Activated CD8-positive, alpha-beta memory T cell treated with anti-CD3 and anti-CD28 coated beads for 24 hours (primary cell): ENCODE measurements around the gene LAG3.

Source experiments
- DNase-seq: peaks from one replicate; pipeline ENCODE4 v3.0.0-alpha.2; 2020

Gene LAG3

GRCh38 chr12:6791931-6792520 lies 19.7 kb downstream of the LAG3 start:
- DNase-seq, result no peak

DNA sequence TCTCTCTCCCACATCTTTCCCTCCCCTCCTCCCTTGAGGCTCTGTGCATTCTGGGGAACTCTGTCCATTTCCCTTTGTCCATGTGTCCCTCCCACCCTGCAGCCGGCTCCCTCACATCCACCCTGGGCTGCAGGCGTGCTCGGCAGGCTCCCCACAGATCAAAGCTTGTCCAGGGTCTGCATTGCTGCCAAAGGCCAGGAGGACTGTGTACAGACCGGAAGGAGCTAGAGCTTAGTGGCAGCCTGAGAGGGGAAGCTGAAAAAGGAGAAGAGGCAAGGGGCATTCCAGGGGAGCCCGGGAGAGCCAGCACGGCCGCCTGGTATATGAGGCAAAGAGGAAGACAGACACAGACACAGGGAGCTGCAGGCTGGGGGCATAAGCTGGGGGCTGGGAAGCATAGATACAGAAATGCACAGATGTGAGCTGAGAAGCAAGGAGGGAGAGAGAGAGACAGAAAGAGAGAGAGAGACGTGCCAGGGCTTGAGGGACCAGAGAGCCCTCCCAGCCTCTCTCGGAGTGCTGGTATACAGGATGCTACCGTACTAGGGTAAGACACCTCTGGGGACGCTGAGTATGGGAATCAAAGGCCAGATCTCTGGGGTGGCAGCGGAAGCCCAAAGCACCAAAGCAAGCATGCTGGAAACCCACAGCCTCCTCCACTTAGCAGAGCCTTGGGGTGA lies 20.3 kb downstream of the LAG3 start:
- no peak for DNase-seq

- no peak for DNase-seq
Observed at GRCh38 chr12:6795088-6795487, 22.8 kb downstream of the LAG3 start.

DNA sequence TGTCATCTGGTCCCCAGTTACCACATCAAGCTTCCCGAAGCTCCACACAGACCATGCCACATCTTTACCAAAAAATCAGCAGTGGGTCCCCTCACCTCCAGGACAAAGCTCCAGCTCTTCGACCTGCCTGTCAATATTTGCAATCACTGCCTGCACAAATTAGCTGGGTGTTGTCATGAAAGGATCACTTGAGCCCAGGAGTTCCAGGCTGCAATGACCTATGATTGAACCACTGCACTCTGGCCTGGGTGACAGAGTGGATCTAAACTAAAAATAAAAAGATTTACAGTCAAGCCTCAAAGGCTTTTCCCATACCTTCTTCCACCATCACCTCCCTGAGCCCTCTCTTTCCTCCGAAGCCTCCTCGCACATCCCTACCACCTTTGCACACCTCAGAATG lies 24.3 kb downstream of the LAG3 start:
- no peak for DNase-seq

DNA sequence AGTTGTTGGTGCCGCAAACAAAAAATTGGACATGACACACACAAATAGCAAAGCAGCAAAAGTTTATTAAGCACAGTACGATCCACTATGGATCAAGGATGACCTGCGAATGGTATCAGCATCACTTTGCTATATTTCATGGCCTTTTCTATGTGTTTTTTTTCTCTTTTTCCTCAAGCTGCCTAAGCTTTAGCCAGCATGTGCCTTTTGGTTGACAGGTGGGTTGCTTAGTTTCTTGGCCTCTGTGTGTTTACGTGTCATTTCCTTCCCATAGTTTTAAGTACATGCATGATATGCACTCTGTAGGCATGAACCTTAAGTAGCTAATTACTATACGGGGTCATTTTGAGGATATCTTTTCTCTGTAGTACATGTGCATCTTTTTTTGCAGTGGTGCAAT lies 26.8 kb downstream of the LAG3 start:
- no peak for DNase-seq

- no peak for DNase-seq
Observed at GRCh38 chr12:6807170-6807569, 34.9 kb downstream of the LAG3 start.

GRCh38 chr12:6809056-6809455 lies 36.7 kb downstream of the LAG3 start:
- DNase-seq, result no peak

DNA sequence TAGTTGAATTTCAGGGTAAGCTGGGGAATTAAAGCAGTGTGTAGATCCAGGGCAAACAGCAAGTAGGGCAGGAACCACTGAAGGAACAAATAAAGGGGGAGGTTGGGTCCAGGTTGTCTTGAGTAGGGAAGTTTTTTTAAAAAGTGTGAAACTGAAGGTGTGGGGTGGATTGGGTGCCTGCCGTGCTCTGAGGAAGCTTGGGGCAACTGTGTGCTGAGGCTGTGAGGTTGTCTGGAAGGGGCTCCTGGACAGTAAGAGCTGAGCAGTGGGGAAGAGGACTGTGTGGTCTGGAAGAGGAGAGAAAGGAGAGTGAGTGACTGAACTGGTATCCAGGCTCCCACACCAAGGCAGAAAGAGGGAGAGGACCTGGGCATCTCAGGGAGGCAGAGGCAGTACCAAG lies 38.4 kb downstream of the LAG3 start:
- DNase-seq, result no peak

- no peak for DNase-seq
Observed at GRCh38 chr12:6813363-6813762, 41.0 kb downstream of the LAG3 start.

GRCh38 chr12:6816598-6816997 lies 44.3 kb downstream of the LAG3 start:
- no peak for DNase-seq

GRCh38 chr12:6817098-6817497 lies 44.8 kb downstream of the LAG3 start:
- no peak for DNase-seq

GRCh38 chr12:6817662-6818157 lies 45.4 kb downstream of the LAG3 start:
- DNase-seq, result no peak

GRCh38 chr12:6818222-6818621 lies 45.9 kb downstream of the LAG3 start:
- no peak for DNase-seq

- no peak for DNase-seq
Observed at GRCh38 chr12:6818645-6819044, 46.3 kb downstream of the LAG3 start.

GRCh38 chr12:6819106-6820030 lies 47.0 kb downstream of the LAG3 start:
- no peak for DNase-seq

DNA sequence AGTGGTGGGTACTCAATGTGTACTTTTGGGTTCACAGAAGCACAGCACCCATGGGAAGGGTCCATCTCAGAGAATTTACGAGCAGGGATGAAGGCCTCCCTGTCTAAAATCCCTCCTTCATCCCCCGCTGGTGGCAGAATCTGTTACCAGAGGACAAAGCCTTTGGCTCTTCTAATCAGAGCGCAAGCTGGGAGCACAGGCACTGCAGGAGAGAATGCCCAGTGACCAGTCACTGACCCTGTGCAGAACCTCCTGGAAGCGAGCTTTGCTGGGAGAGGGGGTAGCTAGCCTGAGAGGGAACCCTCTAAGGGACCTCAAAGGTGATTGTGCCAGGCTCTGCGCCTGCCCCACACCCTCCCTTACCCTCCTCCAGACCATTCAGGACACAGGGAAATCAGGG lies 47.8 kb downstream of the LAG3 start:
- no peak for DNase-seq

DNA sequence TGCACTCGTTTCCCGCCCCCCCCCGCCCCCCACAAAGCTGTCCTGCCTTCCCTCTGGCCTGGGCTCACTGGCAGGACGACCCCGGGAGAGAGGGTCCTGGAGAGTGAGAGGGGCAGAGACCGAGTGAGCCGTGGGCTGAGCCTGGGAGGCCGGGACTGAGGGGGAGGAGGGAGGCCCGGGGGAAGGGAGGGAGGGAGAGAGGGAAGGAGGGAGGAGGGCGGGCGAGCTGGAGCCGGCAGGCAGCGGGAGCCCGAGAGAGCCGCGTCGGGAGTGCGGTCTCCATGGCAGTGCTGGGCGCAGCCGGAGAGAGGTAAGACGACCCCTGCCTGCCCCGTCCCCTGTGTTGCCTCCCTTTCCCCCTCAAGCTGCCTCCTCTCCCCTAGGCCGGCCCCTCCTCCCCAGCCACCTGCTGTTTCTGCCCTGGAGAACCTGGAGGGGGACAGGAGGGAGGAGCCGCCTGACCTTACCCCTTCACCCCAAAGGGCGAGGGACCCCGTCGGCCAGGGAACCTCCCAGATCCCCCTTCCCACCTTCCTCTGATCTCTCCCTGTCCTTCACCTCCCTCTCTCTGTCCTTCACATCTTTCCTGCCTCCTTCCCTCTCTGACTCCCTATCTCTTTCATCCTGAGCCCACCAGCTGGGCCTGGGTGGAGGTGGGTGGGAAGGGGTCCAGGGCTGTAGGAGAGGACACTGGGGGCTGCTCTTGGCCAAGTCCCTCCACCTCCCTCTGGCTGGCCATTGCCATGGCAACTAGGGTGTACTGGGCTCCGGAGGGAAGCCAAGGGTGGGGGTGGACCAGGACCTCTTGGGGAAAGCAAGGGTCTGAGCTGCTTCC lies 49.5 kb downstream of the LAG3 start, which contains the start of gene GPR162:
Gene GPR162 (plus strand): TSS at position 231 of the 835 bp plus-strand sequence. CDS start 2,078 bp downstream, outside the sequence.
- no peak for DNase-seq

- no peak for DNase-seq
Observed at GRCh38 chr12:6822426-6823135, 50.3 kb downstream of the LAG3 start.

DNA sequence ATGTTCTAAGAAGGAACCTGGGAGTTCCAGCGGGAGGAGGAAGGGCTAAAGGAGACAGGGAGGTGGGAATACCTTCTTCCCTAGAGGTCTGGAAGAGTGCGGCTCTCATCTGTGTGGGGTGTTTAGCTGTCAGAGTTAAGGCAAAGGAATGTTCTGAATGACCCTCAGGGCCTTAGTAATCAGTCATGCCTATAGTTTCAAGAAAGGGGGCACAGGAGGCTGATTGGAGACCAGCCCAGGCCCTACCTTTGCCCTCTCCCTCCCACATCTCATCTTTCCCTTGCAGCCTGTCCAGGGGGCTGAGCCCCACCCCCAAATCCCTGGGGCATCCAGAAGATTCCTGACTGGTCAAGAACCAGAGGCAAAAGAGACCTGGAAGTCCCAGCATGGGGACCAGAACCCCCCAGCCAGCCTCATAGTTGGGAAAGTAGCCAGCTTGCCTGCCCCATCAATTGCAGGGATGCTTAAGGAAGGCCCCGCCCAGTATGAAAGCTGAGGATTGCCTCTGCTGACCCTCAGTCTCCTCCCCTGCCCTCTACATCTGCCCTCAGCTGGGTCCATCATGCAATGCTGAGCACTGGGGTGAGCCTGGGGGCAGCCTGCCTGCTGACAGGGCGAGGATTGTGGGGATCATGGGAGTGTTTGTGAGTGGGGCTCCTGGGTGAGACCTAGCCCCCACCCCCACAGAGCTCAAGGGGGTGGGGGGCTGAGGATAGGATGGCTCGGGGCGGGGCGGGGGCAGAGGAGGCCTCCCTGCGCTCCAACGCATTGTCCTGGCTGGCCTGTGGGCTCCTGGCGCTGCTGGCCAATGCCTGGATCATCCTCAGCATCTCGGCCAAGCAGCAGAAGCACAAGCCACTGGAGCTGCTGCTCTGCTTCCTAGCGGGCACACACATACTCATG lies 51.1 kb downstream of the LAG3 start:
- no peak for DNase-seq

DNA sequence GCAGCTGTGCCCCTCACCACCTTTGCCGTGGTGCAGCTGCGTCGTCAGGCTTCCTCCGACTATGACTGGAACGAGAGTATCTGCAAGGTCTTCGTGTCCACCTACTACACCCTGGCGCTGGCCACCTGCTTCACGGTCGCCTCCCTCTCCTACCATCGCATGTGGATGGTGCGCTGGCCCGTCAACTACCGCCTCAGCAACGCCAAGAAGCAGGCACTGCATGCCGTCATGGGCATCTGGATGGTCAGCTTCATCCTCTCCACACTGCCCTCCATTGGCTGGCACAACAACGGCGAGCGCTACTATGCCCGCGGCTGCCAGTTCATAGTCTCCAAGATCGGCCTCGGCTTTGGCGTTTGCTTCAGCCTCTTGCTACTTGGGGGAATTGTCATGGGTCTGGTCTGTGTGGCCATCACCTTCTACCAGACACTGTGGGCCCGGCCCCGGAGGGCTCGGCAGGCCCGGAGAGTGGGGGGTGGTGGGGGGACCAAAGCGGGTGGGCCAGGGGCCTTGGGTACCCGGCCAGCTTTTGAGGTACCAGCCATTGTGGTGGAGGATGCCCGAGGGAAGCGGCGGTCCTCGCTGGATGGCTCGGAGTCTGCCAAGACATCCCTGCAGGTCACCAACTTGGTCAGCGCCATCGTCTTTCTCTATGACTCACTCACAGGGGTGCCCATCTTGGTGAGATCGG lies 51.9 kb downstream of the LAG3 start:
- no peak for DNase-seq
